PC-3 (cell line): Measurements from ENCODE around the gene THADA.

Experiments used
- EZH2 ChIP-seq: fragments of 300-600 bp; sonication (generic); IDR thresholded peaks from one replicate; pipeline ENCODE4 v1.6.1; 2017; ENCODE audit warnings: antibody characterized with exemption, mild to moderate bottlenecking, low read length; ENCODE audit not compliant: unreplicated experiment
- EZH2phosphoT487 ChIP-seq: fragments of 300-600 bp; sonication (generic); IDR thresholded peaks from 2 replicates; pipeline ENCODE4 v1.6.1; 2018; ENCODE audit warnings: mild to moderate bottlenecking, antibody characterized with exemption, low read length, borderline replicate concordance
- TF ChIP-seq, protein P1 (sequence below): fragments of 300-600 bp; sonication (generic); conservative IDR thresholded peaks from 2 replicates; pipeline ENCODE4 v1.5.1; 2017; ENCODE audit warnings: antibody characterized with exemption, low read depth, mild to moderate bottlenecking, low read length

DNA sequence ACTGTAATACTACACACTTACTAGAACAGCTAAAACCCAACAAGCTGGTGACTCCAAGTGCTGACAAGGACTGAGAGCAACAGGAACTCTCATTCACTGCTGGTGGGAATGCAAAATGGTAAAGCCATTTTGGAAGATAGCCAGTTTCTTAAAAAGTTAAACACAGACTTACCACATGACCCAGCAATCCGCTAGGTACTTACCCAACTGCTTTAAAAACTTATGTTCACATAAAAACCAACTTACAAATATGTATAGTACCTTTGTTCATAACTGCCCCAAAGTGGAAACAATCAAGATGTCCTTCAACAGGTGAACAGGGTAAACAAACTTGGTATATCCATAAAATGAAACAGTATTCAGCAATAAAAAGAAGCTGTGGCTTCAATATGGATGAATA, 216.3 kb downstream of the THADA start:
- TF ChIP-seq, protein P1, sequence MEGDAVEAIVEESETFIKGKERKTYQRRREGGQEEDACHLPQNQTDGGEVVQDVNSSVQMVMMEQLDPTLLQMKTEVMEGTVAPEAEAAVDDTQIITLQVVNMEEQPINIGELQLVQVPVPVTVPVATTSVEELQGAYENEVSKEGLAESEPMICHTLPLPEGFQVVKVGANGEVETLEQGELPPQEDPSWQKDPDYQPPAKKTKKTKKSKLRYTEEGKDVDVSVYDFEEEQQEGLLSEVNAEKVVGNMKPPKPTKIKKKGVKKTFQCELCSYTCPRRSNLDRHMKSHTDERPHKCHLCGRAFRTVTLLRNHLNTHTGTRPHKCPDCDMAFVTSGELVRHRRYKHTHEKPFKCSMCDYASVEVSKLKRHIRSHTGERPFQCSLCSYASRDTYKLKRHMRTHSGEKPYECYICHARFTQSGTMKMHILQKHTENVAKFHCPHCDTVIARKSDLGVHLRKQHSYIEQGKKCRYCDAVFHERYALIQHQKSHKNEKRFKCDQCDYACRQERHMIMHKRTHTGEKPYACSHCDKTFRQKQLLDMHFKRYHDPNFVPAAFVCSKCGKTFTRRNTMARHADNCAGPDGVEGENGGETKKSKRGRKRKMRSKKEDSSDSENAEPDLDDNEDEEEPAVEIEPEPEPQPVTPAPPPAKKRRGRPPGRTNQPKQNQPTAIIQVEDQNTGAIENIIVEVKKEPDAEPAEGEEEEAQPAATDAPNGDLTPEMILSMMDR, result no peak
- no peak for TF ChIP-seq EZH2phosphoT487
- TF ChIP-seq EZH2, result no peak
